ENCODE measurements around the gene MYLIP. TPM values are rescaled to one million over a fixed set of nuclear protein-coding genes. Genes with fewer than 3 reads are reported as not detected.

The MYLIP gene
- total and polyA plus RNA-seq, 9 donors: 39.4 to 46.1 (median 43.5) TPM

- DNase-seq: no peak
- H3K36me3 ChIP-seq (ENCODE audit: control insufficient read depth, insufficient read depth, low read length): peaks cover 46% of the 10 kb centered on the region
- peaks cover 39% of the 10 kb centered on the region for H3K4me1 ChIP-seq (ENCODE audit: control insufficient read depth, insufficient read depth, low read length)
- no peaks in the 10 kb centered on the region for H3K27me3 ChIP-seq (ENCODE audit: control insufficient read depth, insufficient read depth, low read length)
- no peak overlapping the region for H3K4me3 ChIP-seq (ENCODE audit: low read length)
- H3K27ac ChIP-seq (ENCODE audit: low read length): no peak overlapping the region
- H3K9me3 ChIP-seq (replicated peaks; ENCODE audit: control insufficient read depth, low read depth, low read length): no peaks in the 10 kb centered on the region
- WGBS (ENCODE audit: insufficient coverage): 78% methylated on average over 7 of the region's 7 CpGs
Measured at GRCh38 chr6:16150098-16150497, 21.2 kb downstream of the MYLIP start.

DNA sequence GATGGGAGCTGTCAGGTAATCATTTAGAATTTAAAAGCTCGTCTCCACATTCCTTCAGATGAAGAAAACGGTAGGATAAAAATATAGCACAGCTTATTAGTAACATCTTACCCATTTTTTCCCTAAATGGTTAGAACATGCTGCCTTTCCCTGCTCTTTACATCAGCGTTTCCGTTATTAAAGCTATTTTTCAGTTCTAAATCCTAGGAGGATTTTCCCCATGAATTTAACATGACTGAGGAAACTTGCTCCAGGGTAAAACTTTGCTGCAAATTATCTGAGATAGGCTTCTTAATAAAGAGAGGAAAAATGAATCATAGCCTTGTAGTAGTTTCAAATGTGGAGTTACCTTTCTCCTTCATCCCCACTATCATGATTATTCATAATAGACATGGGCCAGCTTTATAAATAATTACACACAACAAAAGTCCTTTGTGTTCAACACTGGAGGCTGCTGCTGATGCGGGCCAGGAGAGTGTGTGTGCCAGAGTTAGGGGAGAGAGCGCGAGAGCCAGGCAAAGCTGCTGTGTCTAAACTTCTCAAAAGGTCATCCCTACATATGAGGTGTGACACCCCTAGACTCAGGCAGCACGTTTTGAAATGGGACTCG, 24.4 kb downstream of the MYLIP start:
- Histone ChIP-seq H3K27ac (ENCODE audit: low read length) (peak overlapping the region; percentile 86), H3K4me1 (ENCODE audit: control insufficient read depth, insufficient read depth, low read length) (peaks cover 44% of the 10 kb centered on the region), H3K9me3 (replicated peaks; ENCODE audit: control insufficient read depth, low read depth, low read length) (peaks cover 3% of the 10 kb centered on the region), H3K36me3 (ENCODE audit: control insufficient read depth, insufficient read depth, low read length) (peaks cover 27% of the 10 kb centered on the region), H3K27me3 (ENCODE audit: control insufficient read depth, insufficient read depth, low read length) (no peaks in the 10 kb centered on the region), H3K4me3 (ENCODE audit: low read length) (no peak overlapping the region)
- 8% methylated on average over 2 of the region's 9 CpGs for WGBS (ENCODE audit: insufficient coverage)
- DNase-seq: peak; percentile 84

GRCh38 chr6:16154904-16155303, 26.0 kb downstream of the MYLIP start:
- no peaks in the 10 kb centered on the region for H3K27me3 ChIP-seq (ENCODE audit: control insufficient read depth, insufficient read depth, low read length)
- 0% methylated on average over 1 of the region's 2 CpGs for WGBS (ENCODE audit: insufficient coverage)
- H3K36me3 ChIP-seq (ENCODE audit: control insufficient read depth, insufficient read depth, low read length): peaks cover 21% of the 10 kb centered on the region
- peak overlapping the region; percentile 86 for H3K27ac ChIP-seq (ENCODE audit: low read length)
- peak; percentile 99 for DNase-seq
- peaks cover 3% of the 10 kb centered on the region for H3K9me3 ChIP-seq (replicated peaks; ENCODE audit: control insufficient read depth, low read depth, low read length)
- H3K4me3 ChIP-seq (ENCODE audit: low read length): no peak overlapping the region
- H3K4me1 ChIP-seq (ENCODE audit: control insufficient read depth, insufficient read depth, low read length): peaks cover 38% of the 10 kb centered on the region

GRCh38 chr6:16157492-16157891, 28.6 kb downstream of the MYLIP start:
- peak; percentile 53 for DNase-seq
- 25% methylated on average over 1 of the region's 3 CpGs for WGBS (ENCODE audit: insufficient coverage)
- H3K27ac ChIP-seq (ENCODE audit: low read length): no peak overlapping the region
- no peaks in the 10 kb centered on the region for H3K27me3 ChIP-seq (ENCODE audit: control insufficient read depth, insufficient read depth, low read length)
- peaks cover 7% of the 10 kb centered on the region for H3K36me3 ChIP-seq (ENCODE audit: control insufficient read depth, insufficient read depth, low read length)
- H3K9me3 ChIP-seq (replicated peaks; ENCODE audit: control insufficient read depth, low read depth, low read length): peaks cover 3% of the 10 kb centered on the region
- H3K4me3 ChIP-seq (ENCODE audit: low read length): no peak overlapping the region
- peaks cover 32% of the 10 kb centered on the region for H3K4me1 ChIP-seq (ENCODE audit: control insufficient read depth, insufficient read depth, low read length)

DNA sequence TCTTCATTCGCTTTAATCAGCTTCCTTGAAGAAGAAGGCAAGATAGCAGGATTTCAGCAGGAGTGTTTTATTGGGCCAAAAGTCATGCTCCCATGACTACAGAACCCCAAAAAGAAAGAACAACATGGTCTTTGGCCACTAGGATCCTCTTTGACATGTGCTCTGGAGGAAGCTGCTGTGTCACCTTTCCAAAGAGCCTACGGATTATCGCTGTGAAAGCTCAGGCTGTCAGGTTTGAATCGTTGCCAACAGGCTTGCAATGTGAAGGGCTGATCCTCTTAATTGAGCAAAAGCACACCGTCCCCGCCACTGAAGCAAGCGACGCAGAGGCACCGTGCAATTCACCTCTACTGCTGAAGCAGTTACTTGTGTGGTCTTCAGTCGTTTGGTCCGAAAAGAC, 29.0 kb downstream of the MYLIP start:
- peaks cover 4% of the 10 kb centered on the region for H3K36me3 ChIP-seq (ENCODE audit: control insufficient read depth, insufficient read depth, low read length)
- WGBS (ENCODE audit: insufficient coverage): 53% methylated on average over 8 of the region's 11 CpGs
- DNase-seq: peak; percentile 64

GRCh38 chr6:16158943-16159557, 30.2 kb downstream of the MYLIP start:
- peaks cover 4% of the 10 kb centered on the region for H3K36me3 ChIP-seq (ENCODE audit: control insufficient read depth, insufficient read depth, low read length)
- DNase-seq: no peak
- no peak overlapping the region for H3K27ac ChIP-seq (ENCODE audit: low read length)
- H3K4me1 ChIP-seq (ENCODE audit: control insufficient read depth, insufficient read depth, low read length): peaks cover 21% of the 10 kb centered on the region
- WGBS (ENCODE audit: insufficient coverage): 66% methylated on average over 3 of the region's 7 CpGs
- H3K4me3 ChIP-seq (ENCODE audit: low read length): no peak overlapping the region
- peaks cover 3% of the 10 kb centered on the region for H3K9me3 ChIP-seq (replicated peaks; ENCODE audit: control insufficient read depth, low read depth, low read length)
- H3K27me3 ChIP-seq (ENCODE audit: control insufficient read depth, insufficient read depth, low read length): no peaks in the 10 kb centered on the region

More for the DNA sequence above, 29.0 kb downstream of the MYLIP start:
- H3K9me3 ChIP-seq (replicated peaks; ENCODE audit: control insufficient read depth, low read depth, low read length): peaks cover 3% of the 10 kb centered on the region
- H3K4me3 ChIP-seq (ENCODE audit: low read length): no peak overlapping the region
- H3K4me1 ChIP-seq (ENCODE audit: control insufficient read depth, insufficient read depth, low read length): peaks cover 28% of the 10 kb centered on the region
- H3K27me3 ChIP-seq (ENCODE audit: control insufficient read depth, insufficient read depth, low read length): no peaks in the 10 kb centered on the region
- no peak overlapping the region for H3K27ac ChIP-seq (ENCODE audit: low read length)

DNA sequence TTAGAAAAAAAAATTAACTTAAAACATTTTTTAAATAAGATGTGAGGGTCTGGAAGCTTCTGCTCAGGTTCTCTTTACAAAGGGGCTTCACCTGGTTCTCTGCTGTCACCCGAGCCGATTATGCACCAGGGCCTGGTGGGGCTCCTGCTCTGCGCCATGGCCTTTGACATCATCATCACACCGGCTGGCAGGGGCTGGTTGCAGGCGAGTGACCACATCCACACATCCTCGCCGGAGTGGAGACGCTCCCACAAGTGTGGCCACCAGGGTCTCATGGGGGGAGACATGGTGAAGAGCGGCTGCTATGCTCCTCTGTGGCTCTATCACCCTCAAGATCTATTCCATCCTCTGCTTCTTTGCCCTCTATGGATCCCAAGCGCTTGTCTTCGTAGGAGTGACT, 31.9 kb downstream of the MYLIP start:
- Histone ChIP-seq H3K27me3 (ENCODE audit: control insufficient read depth, insufficient read depth, low read length) (no peaks in the 10 kb centered on the region), H3K27ac (ENCODE audit: low read length) (no peak overlapping the region), H3K9me3 (replicated peaks; ENCODE audit: control insufficient read depth, low read depth, low read length) (peaks cover 3% of the 10 kb centered on the region), H3K4me3 (ENCODE audit: low read length) (no peak overlapping the region), H3K36me3 (ENCODE audit: control insufficient read depth, insufficient read depth, low read length) (no peaks in the 10 kb centered on the region), H3K4me1 (ENCODE audit: control insufficient read depth, insufficient read depth, low read length) (peaks cover 9% of the 10 kb centered on the region)
- DNase-seq: no peak
- WGBS (ENCODE audit: insufficient coverage): 94% methylated on average over 6 of the region's 11 CpGs

DNA sequence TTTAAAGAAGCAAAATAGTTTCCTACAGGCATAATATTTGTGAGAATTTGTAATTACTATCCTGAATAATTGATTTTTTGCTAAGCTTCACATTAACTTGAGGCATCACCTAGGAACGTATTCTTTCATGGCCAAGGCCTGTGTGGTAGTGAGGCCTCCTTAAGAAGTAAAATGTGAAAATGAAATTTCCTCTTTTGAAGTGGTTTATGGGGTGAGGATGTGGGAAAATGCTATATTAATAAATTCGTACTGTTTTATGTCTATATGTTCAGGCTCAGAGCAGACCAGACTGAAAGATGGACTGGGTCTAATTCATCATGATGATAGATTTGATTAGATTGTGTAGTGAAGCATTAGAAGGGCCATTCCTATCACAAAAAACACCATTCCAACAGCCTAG, 33.1 kb downstream of the MYLIP start:
- Histone ChIP-seq H3K9me3 (replicated peaks; ENCODE audit: control insufficient read depth, low read depth, low read length) (no peaks in the 10 kb centered on the region), H3K4me1 (ENCODE audit: control insufficient read depth, insufficient read depth, low read length) (peaks cover 3% of the 10 kb centered on the region), H3K27ac (ENCODE audit: low read length) (no peak overlapping the region), H3K36me3 (ENCODE audit: control insufficient read depth, insufficient read depth, low read length) (no peaks in the 10 kb centered on the region), H3K4me3 (ENCODE audit: low read length) (no peak overlapping the region), H3K27me3 (ENCODE audit: control insufficient read depth, insufficient read depth, low read length) (no peaks in the 10 kb centered on the region)
- no peak for DNase-seq
- WGBS (ENCODE audit: insufficient coverage): 86% methylated on average over 1 of the region's 2 CpGs

GRCh38 chr6:16163066-16163465, 34.2 kb downstream of the MYLIP start:
- no peaks in the 10 kb centered on the region for H3K36me3 ChIP-seq (ENCODE audit: control insufficient read depth, insufficient read depth, low read length)
- H3K9me3 ChIP-seq (replicated peaks; ENCODE audit: control insufficient read depth, low read depth, low read length): no peaks in the 10 kb centered on the region
- no peak overlapping the region for H3K27ac ChIP-seq (ENCODE audit: low read length)
- no peaks in the 10 kb centered on the region for H3K27me3 ChIP-seq (ENCODE audit: control insufficient read depth, insufficient read depth, low read length)
- no peak overlapping the region for H3K4me3 ChIP-seq (ENCODE audit: low read length)
- no CpG with 5 or more reads among the region's 1 CpG for WGBS (ENCODE audit: insufficient coverage)
- DNase-seq: no peak
- H3K4me1 ChIP-seq (ENCODE audit: control insufficient read depth, insufficient read depth, low read length): no peaks in the 10 kb centered on the region

- no peak for DNase-seq
- Histone ChIP-seq H3K27ac (ENCODE audit: low read length) (no peak overlapping the region), H3K4me1 (ENCODE audit: control insufficient read depth, insufficient read depth, low read length) (no peaks in the 10 kb centered on the region), H3K27me3 (ENCODE audit: control insufficient read depth, insufficient read depth, low read length) (no peaks in the 10 kb centered on the region), H3K4me3 (ENCODE audit: low read length) (no peak overlapping the region), H3K9me3 (replicated peaks; ENCODE audit: control insufficient read depth, low read depth, low read length) (no peaks in the 10 kb centered on the region), H3K36me3 (ENCODE audit: control insufficient read depth, insufficient read depth, low read length) (no peaks in the 10 kb centered on the region)
- 83% methylated on average over 1 of the region's 2 CpGs for WGBS (ENCODE audit: insufficient coverage)
Measured at GRCh38 chr6:16163535-16164300, 34.8 kb downstream of the MYLIP start.
